ENCODE data around the gene KCNA5. TPM values are rescaled to one million over a fixed set of nuclear protein-coding genes. Genes with fewer than 3 reads are reported as not detected.

Gene KCNA5
- total RNA-seq, 1 donor from 2014 or later = 39.1 TPM

DNA sequence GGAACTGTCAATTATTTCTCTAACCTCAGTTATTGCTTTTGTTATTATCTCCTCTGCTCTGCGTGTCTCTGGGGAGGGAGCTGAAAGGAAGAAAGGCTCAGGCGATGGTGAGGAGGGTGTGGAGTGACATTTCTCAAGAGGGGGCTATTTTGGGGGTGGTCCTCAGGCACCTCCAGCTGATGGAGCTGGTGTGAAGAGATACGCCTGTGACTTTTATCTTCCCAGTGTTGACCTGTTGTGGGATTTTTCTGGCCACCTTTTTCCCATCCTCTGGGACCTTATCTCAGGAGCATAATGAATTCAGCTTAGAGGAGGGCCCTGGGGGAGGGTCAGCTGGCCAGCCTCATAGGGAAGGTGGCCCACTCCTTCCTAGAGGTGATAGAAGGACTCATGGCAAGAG is 26.4 kb downstream of the KCNA5 start:
- Histone ChIP-seq H3K36me3 (no peaks in the 10 kb centered on the region), H3K4me3 (no peak overlapping the region), H3K9me3 (no peaks in the 10 kb centered on the region), H3K27ac (no peak overlapping the region), H3K27me3 (no peaks in the 10 kb centered on the region), H3K4me1 (peaks cover 0 to 14% of the 10 kb centered on the region in 2 donors)
- no peak for TF ChIP-seq CTCF (IDR thresholded peaks at IDR 0.05)
- intact Hi-C loops (cut with DNase I) = no loop called here
- no peak for DNase-seq (ENCODE audit: low spot score in 2 of 2)

- intact Hi-C loops (cut with DNase I) = no loop called here
- H3K36me3 ChIP-seq = no peaks in the 10 kb centered on the region
- H3K9me3 ChIP-seq = no peaks in the 10 kb centered on the region
- H3K4me1 ChIP-seq = peaks cover 0 to 6% of the 10 kb centered on the region in 2 donors
- H3K27me3 ChIP-seq = no peaks in the 10 kb centered on the region
- no peak overlapping the region for H3K27ac ChIP-seq
- no peak for DNase-seq (ENCODE audit: low spot score in 2 of 2)
- no peak for TF ChIP-seq CTCF (IDR thresholded peaks at IDR 0.05)
- no peak overlapping the region for H3K4me3 ChIP-seq
Measured at GRCh38 chr12:5071496-5071895, 27.8 kb downstream of the KCNA5 start.

GRCh38 chr12:5072311-5072710 is 28.6 kb downstream of the KCNA5 start:
- DNase-seq (ENCODE audit: low spot score in 2 of 2) = no peak
- no peak overlapping the region for H3K27ac ChIP-seq
- no peaks in the 10 kb centered on the region for H3K36me3 ChIP-seq
- no peaks in the 10 kb centered on the region for H3K27me3 ChIP-seq
- intact Hi-C loops (cut with DNase I) = no loop called here
- no peak for TF ChIP-seq CTCF (IDR thresholded peaks at IDR 0.05)
- no peaks in the 10 kb centered on the region for H3K9me3 ChIP-seq
- H3K4me1 ChIP-seq = peaks cover 0 to 10% of the 10 kb centered on the region in 2 donors
- no peak overlapping the region for H3K4me3 ChIP-seq

DNA sequence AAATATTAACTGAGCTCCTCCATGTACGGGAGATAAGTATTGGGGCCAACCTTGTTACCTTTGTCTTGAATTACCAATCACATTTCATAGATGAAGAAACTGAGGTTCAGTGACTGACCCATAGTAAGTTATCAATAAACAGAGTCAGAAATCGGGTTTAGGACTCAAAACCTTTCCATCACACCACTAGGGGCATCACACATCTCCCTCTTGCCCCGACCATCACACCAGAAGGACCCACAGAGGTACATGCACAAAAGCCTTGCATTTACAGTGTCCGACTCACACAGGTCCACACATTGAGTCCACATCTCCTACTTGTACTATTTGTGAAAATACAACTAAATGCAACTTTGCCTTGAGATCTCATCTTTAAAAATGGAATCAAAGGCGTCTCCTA is 29.4 kb downstream of the KCNA5 start:
- TF ChIP-seq CTCF (IDR thresholded peaks at IDR 0.05) = no peak
- intact Hi-C loops (cut with DNase I) = no loop called here
- no peaks in the 10 kb centered on the region for H3K9me3 ChIP-seq

DNA sequence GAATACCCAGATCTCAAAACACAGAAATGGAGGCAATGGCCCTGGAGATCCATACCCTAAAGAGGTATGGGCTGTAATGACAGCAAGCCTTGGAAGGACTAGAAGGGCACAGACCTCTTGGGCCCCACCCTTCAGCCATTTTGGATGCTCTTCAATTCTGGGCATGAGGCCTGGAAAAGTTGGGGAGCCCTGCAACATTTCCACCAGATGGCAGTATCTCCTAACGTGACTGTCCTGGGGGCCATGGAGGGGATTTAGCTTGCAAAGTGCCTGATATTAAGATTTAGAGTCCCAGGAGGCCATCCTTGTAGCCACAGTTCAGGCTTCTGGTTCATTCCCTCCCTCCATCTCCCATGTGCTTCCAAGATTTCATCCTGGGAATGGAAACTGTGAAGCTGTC is 30.2 kb downstream of the KCNA5 start:
- Histone ChIP-seq H3K27me3 (no peaks in the 10 kb centered on the region), H3K4me1 (peaks cover 9 to 21% of the 10 kb centered on the region in 2 donors), H3K27ac (no peak overlapping the region), H3K9me3 (no peaks in the 10 kb centered on the region), H3K36me3 (no peaks in the 10 kb centered on the region), H3K4me3 (no peak overlapping the region)
- peak in 1 of 3 experiments; percentile 15 for TF ChIP-seq CTCF (IDR thresholded peaks at IDR 0.05)
- intact Hi-C loops (cut with DNase I) = no loop called here
- DNase-seq (ENCODE audit: low spot score in 2 of 2) = no peak

More for the DNA sequence above, 29.4 kb downstream of the KCNA5 start:
- H3K36me3 ChIP-seq = no peaks in the 10 kb centered on the region
- H3K4me1 ChIP-seq = peaks cover 7 to 17% of the 10 kb centered on the region in 2 donors
- no peaks in the 10 kb centered on the region for H3K27me3 ChIP-seq
- no peak overlapping the region for H3K27ac ChIP-seq
- DNase-seq (ENCODE audit: low spot score in 2 of 2) = no peak
- no peak overlapping the region for H3K4me3 ChIP-seq

- peak overlapping the region; percentile 85 for H3K27ac ChIP-seq
- H3K4me3 ChIP-seq = no peak overlapping the region
- no peak for DNase-seq (ENCODE audit: low spot score in 2 of 2)
- no peak for TF ChIP-seq CTCF (IDR thresholded peaks at IDR 0.05)
- no peaks in the 10 kb centered on the region for H3K36me3 ChIP-seq
- intact Hi-C loops (cut with DNase I) = loop anchor here (1.0 kb wide), 1 partner anchor 29 kb away; no protein-coding TSS in a partner anchor
- no peaks in the 10 kb centered on the region for H3K27me3 ChIP-seq
- H3K9me3 ChIP-seq = no peaks in the 10 kb centered on the region
- H3K4me1 ChIP-seq = peaks cover 19 to 43% of the 10 kb centered on the region in 2 donors
Measured at GRCh38 chr12:5076761-5077160, 33.1 kb downstream of the KCNA5 start.

Measured in ascending aorta (tissue), 2 donors.